T-helper 17 cell (primary cell): Measurements from ENCODE around the gene LYRM1. TPM values are rescaled to one million over a fixed set of nuclear protein-coding genes. Genes with fewer than 3 reads are reported as not detected.
"Not testable (repeated sequence)": the region's sequence is repeated elsewhere in the genome, so short reads cannot be mapped to it uniquely, and the experiment has no call there.

ENCODE experiments used
- ATAC-seq: fragments of 150-1000 bp; cut with Tn5 transposase; 2 replicates; pipeline ENCODE4 v1.10.0; 2021; ENCODE audit warnings: mild to moderate bottlenecking, moderate library complexity
- DNase-seq, 3 donors: peaks; one replicate each; pipeline versions ENCODE4 v3.0.0 to v3.0.0-alpha.2; 2020 to 2021
- H3K9me3 ChIP-seq: one replicate; pipeline ENCODE4 v1.7.0; 2013; ENCODE audit warnings: low read length, mild to moderate bottlenecking; ENCODE audit not compliant: control insufficient read depth, poor library complexity, severe bottlenecking
- H3K27ac Mint-ChIP-seq: one replicate; pipeline ENCODE4 v1.8.0; 2022; ENCODE audit warnings: mild to moderate bottlenecking, moderate library complexity, mixed read lengths
- H3K27me3 Mint-ChIP-seq: one replicate; pipeline ENCODE4 v1.8.0; 2022; ENCODE audit warnings: mixed read lengths
- H3K36me3 Mint-ChIP-seq: one replicate; pipeline ENCODE4 v1.8.0; 2022; ENCODE audit warnings: low read depth, mixed read lengths
- H3K4me1 Mint-ChIP-seq: one replicate; pipeline ENCODE4 v1.8.0; 2022; ENCODE audit warnings: mild to moderate bottlenecking, mixed read lengths
- H3K4me3 Mint-ChIP-seq: one replicate; pipeline ENCODE4 v1.8.0; 2022; ENCODE audit warnings: mild to moderate bottlenecking, moderate library complexity, mixed read lengths
- total RNA-seq, 4 donors: library from RNA in 2 of 4; stranded (reverse) in 2 of 4; gene quantifications; one replicate each; pipeline ENCODE4 v1.2.3 and lab custom pipeline; 2022 to 2026

LYRM1 gene
- total RNA-seq, 2 donors from 2014 or later, result 15.0 to 20.1 TPM

DNA sequence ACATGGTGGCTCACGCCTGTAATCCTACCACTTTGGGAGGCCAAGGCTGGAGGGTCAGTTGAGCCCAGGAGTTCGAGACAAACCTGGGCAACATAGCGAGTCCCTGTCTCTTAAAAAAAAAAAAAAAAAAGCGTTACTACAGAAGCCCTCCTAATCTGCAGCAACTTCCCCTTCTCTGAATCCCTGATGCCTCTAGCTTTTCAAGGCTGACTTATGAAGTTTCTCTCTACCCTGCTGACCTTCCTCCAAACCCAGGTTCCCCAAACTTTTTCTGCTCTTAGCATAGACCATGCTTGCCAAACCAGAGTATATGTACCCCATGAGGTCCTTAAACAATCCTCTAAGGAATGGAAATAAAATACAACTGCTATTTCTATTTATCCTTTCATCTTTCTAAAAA lies 16.4 kb downstream of the LYRM1 start:
- Mint-ChIP-seq H3K36me3 (peaks cover 5% of the 10 kb centered on the region), H3K4me3 (no peak overlapping the region), H3K4me1 (peaks cover 10% of the 10 kb centered on the region), H3K27me3 (no peaks in the 10 kb centered on the region), H3K27ac (no peak overlapping the region)
- ATAC-seq, result no peak
- H3K9me3 ChIP-seq, result no peaks in the 10 kb centered on the region
- DNase-seq, result no peak

DNA sequence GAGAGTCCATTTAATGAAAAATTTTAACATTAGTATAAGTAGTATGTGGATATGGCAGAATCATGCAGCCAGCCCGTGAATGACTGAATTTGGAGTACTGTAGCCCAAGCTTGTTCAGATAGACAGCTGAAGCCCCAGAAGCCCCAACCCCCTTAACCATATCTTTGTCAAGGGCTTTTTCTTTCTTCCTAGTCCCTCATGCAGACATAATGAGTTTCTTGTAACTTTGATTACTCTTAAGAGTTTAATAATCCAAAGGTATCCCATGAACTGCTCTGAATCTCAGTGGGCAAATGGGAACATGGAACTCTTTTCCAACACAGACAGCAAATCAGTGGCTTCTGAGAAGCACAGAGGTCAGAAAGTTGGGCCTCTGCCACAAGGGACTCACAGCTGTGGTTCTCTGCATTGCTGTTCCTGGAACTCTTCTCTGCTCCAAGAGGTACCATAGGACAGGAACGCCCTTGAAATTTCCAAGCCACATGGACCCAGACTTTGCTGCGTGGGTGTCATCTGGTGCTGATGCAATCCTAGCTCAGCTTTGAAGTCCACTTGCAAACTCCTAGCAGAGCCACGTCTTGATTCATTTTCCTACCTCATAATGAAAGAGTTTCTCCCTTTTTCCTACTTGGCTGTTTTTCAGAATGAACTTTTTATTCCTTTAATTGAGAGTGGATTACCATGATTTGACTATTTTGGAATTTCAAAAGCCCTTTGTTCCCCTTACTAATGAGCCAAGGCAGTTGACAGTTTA lies 18.1 kb downstream of the LYRM1 start:
- Mint-ChIP-seq H3K4me3 (no peak overlapping the region), H3K27ac (no peak overlapping the region), H3K36me3 (peaks cover 7% of the 10 kb centered on the region), H3K4me1 (peaks cover 10% of the 10 kb centered on the region), H3K27me3 (no peaks in the 10 kb centered on the region)
- DNase-seq (no peak), ATAC-seq (no peak)
- no peaks in the 10 kb centered on the region for H3K9me3 ChIP-seq

DNA sequence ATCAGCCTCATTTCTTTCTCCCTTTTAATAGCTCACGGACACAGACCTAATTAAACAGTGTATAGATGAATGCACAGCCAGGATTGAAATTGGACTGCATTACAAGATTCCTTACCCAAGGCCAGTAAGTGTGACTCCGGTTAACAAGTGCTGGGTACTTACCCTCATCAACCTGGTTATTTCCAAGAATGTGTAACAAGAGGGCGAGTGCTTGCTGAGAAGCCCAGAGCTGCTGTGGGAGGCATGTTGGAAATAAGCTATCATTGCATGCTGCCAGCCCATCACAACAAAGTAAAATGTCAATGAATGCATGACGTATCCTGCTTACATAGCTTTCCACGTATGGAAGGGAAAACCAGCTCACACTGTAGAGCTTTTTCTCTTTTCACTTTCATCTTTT lies 19.5 kb downstream of the LYRM1 start:
- ATAC-seq (no peak), DNase-seq (no peak)
- peaks cover 10% of the 10 kb centered on the region for H3K4me1 Mint-ChIP-seq
- H3K27ac Mint-ChIP-seq, result no peak overlapping the region
- H3K36me3 Mint-ChIP-seq, result peaks cover 7% of the 10 kb centered on the region
- no peak overlapping the region for H3K4me3 Mint-ChIP-seq
- H3K9me3 ChIP-seq, result no peaks in the 10 kb centered on the region
- H3K27me3 Mint-ChIP-seq, result no peaks in the 10 kb centered on the region

DNA sequence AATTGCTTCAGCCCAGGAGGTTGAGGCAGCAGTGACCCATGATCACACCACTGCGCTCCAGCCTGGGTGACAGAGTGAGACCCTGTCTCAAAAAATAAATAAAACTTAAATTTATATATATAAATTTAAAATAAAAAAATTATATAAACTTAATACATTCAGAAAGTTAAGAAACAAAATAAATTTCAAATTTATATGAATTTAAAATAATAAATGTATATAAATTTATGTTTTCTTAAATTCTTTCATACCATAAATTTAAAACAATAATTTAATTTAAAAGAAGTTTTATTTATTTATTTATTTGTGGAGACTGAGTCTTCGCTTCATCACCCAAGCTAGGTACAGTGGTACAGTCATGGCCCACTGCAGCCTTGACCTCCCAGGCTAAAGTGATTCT lies 20.2 kb downstream of the LYRM1 start:
- Mint-ChIP-seq H3K27ac (no peak overlapping the region), H3K4me1 (peaks cover 8% of the 10 kb centered on the region), H3K36me3 (peaks cover 7% of the 10 kb centered on the region), H3K4me3 (no peak overlapping the region), H3K27me3 (no peaks in the 10 kb centered on the region)
- DNase-seq (no peak), ATAC-seq (no peak)
- no peaks in the 10 kb centered on the region for H3K9me3 ChIP-seq

DNA sequence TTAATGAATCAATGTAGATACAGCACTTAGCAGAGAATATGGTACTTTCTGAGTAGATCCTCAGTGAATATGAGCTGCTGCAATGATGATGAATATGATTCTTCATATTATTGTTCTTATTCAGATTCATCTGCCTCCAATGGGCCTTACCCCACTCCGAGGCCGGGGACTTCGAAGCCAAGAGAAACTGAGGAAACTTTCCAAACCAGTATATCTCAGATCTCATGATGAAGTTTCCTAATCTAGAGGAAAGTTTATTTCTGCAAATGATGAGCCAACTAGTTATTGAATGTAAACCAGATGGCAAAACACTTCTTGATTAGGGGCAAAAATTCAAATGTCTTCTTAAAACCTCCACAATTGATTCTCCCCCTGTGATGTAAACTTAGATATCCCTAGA lies 23.3 kb downstream of the LYRM1 start:
- no peak for DNase-seq
- no peaks in the 10 kb centered on the region for H3K9me3 ChIP-seq
- ATAC-seq, result no peak
- peaks cover 5% of the 10 kb centered on the region for H3K36me3 Mint-ChIP-seq
- H3K4me3 Mint-ChIP-seq, result no peak overlapping the region
- no peaks in the 10 kb centered on the region for H3K4me1 Mint-ChIP-seq
- no peaks in the 10 kb centered on the region for H3K27me3 Mint-ChIP-seq
- H3K27ac Mint-ChIP-seq, result peak overlapping the region; percentile 39

DNA sequence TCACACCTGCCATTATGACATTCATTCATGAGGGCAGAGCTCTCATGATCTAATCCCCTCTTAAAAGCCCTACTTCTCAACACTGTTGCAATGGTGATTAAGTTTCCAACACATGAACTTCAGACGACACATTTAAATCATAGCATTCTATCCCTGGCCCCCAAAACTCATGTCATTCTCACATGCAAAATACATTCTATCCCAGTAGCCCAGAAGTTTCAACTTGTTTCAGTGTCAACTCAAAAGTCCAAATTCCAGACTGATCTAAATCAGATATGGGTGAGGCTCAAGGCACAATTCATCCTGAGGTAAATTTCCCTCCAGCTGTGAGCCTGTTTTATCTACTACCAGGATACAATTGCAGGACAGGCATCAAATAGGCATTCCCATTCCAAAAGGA lies 25.2 kb downstream of the LYRM1 start:
- Mint-ChIP-seq H3K4me3 (no peak overlapping the region), H3K27me3 (no peaks in the 10 kb centered on the region), H3K4me1 (no peaks in the 10 kb centered on the region), H3K27ac (no peak overlapping the region), H3K36me3 (peaks cover 5% of the 10 kb centered on the region)
- H3K9me3 ChIP-seq, result no peaks in the 10 kb centered on the region
- ATAC-seq, result no peak
- DNase-seq, result no peak

DNA sequence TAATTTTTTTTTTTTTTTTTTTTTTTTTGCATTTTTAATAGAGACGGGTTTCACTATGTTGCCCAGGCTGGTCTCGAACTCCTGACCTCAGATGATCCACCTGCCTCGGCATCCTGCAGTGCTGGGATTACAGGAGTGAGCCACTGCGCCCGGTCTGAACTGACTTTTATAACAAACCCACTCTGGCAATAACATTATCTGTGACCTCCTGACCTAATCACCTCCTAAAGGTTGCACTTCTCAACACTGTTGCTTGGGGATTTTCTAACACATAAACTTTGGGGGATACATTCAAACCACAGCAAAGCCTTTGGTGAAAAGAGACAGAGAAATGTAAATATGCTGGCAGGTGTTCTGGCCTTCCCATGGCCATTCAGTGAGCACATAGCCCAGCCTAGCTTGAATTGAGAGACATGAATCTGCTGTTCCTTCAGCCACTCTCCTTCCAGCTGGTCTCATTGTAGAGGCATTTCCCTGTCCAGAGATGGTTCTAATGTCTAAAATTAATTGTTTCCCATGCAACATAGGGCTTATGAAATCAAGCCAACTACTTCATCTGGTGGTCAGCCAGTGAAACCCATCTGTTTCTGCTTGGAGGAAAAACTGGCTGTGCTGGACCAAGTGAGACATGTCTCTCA lies 28.3 kb downstream of the LYRM1 start:
- H3K27ac Mint-ChIP-seq, result no peak overlapping the region
- peaks cover 3% of the 10 kb centered on the region for H3K36me3 Mint-ChIP-seq
- no peaks in the 10 kb centered on the region for H3K27me3 Mint-ChIP-seq
- no peak overlapping the region for H3K4me3 Mint-ChIP-seq
- DNase-seq, result no peak
- ATAC-seq, result no peak
- H3K4me1 Mint-ChIP-seq, result no peaks in the 10 kb centered on the region
- no peaks in the 10 kb centered on the region for H3K9me3 ChIP-seq

DNA sequence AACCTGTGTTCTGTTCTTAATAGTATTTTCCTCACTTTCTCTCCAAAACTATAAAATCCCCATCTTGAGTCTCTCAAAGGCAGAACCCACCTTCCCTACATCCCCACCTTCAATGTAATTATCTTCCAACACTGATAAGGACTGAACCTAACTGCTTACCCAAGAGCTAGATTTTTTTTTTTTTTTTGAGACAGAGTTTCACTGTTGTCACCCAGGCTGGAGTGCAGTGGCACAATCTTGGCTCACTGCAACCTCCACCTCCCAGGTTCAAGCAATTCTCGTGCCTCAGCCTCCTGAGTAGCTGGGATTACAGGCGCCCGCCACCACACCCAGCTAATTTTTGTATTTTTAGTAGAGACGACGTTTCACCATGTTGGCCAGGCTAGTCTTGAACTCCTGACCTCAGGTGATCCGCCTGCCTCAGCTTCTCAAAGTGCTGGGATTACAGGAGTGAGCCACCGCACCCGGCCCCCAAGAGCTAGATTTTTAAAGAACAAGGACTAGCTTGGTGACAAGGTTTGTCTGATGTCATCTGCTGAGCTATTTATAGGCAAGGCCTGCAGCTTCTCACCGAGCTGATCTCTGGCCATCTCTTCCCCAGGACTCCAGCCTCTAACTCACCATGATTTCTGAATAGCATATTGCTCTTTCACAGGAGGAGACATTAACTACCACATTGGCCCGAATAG lies 29.2 kb downstream of the LYRM1 start:
- ATAC-seq, H3K4me1 Mint-ChIP-seq, H3K4me3 Mint-ChIP-seq, H3K9me3 ChIP-seq, H3K36me3 Mint-ChIP-seq, H3K27me3 Mint-ChIP-seq, DNase-seq: not testable (repeated sequence)
- H3K27ac Mint-ChIP-seq, result peak overlapping the region; percentile 32

DNA sequence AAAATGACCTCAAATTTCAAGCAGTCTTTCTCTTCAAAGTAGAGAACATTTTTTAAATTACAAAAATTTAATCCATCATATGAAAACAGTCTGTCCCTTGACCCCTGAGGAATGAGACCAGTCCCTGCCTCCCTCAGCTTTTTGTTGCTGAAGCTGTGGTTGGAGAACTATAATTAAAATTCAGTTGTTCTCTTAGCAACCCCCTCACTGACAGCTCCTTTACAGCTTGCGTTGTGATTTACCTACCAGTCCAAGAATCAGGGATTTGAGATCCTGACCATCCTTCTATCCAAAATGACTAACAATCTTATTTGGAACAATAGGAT lies 29.8 kb downstream of the LYRM1 start:
- H3K27me3 Mint-ChIP-seq, result no peaks in the 10 kb centered on the region
- no peak overlapping the region for H3K4me3 Mint-ChIP-seq

DNA sequence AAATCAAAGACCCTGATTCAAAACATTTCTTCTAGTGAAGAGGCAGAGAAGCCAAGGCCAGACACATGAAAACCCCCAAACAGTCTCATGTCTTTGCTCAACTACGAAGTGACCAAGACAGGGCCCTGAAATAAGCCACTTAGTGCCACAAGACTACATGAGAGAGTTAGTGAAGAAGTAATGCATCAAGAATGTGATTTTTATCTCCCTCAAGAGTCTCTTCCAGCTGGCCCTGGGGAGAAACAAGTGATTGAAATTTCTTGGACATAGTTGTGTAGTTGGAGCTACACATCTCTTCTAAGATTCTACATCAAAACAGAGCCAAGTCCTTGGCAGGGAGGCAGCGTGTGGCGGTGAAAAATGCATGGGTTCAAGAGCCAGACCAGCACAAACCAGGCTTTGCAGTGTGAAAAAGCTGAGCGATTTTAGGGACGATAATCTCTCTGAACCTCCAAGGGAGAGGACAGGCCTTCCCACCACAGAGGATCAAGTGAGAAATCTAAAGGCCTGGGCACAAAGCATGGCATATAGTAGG lies 30.6 kb downstream of the LYRM1 start:
- no peaks in the 10 kb centered on the region for H3K4me1 Mint-ChIP-seq
- H3K4me3 Mint-ChIP-seq, result no peak overlapping the region
- no peaks in the 10 kb centered on the region for H3K9me3 ChIP-seq
- peaks cover 3% of the 10 kb centered on the region for H3K36me3 Mint-ChIP-seq
- no peak overlapping the region for H3K27ac Mint-ChIP-seq
- ATAC-seq (no peak), DNase-seq (no peak)
- no peaks in the 10 kb centered on the region for H3K27me3 Mint-ChIP-seq

More for the DNA sequence above, 29.8 kb downstream of the LYRM1 start:
- no peaks in the 10 kb centered on the region for H3K9me3 ChIP-seq
- H3K27ac Mint-ChIP-seq, result peak overlapping the region; percentile 32
- H3K36me3 Mint-ChIP-seq, result peaks cover 3% of the 10 kb centered on the region
- no peak for ATAC-seq
- H3K4me1 Mint-ChIP-seq, result no peaks in the 10 kb centered on the region
- no peak for DNase-seq

DNA sequence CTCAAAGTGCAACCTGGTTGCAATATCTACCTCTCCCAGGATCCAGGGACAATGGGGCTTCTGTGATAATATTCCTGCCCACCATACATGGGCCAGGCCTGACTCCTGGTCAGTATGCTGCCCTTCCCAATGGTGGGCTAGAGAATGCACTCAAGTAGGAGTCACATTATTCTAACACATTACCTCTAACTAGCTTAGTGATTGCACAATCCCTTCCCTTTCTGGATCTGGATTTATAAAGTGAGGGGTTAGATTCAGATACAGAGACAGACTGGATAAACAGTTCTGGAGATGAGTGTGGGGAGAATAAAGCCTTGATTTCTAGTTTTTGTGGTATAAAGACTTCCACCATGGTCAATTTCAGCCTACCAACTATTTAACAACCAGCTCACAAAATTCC lies 33.0 kb downstream of the LYRM1 start:
- H3K9me3 ChIP-seq, result no peaks in the 10 kb centered on the region
- Mint-ChIP-seq H3K27ac (no peak overlapping the region), H3K27me3 (peaks cover 10% of the 10 kb centered on the region), H3K4me3 (no peak overlapping the region), H3K4me1 (no peaks in the 10 kb centered on the region), H3K36me3 (no peaks in the 10 kb centered on the region)
- ATAC-seq, result no peak
- DNase-seq, result no peak

DNA sequence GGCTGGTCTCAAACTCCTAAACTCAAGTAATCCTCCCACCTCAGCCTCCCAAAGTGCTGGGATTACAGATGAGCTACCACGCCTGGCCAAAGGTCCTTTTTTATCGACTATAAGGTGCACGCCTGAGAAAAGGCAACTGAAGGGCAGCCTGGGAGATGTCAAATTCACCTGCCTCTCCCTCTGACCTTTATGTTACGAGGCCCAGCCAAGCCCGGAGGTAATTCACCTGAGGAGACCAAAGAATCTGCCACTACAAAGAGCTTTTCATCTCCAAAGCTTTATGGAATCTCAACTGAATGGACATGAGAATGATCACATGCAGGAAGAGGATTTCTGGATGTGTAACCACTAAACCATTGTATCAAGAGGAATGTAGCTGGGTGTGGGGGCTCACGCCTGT lies 37.2 kb downstream of the LYRM1 start:
- DNase-seq (no peak), ATAC-seq (no peak)
- Mint-ChIP-seq H3K27ac (no peak overlapping the region), H3K4me3 (no peak overlapping the region), H3K36me3 (no peaks in the 10 kb centered on the region), H3K4me1 (peaks cover 3% of the 10 kb centered on the region), H3K27me3 (peaks cover 10% of the 10 kb centered on the region)
- H3K9me3 ChIP-seq, result no peaks in the 10 kb centered on the region

DNA sequence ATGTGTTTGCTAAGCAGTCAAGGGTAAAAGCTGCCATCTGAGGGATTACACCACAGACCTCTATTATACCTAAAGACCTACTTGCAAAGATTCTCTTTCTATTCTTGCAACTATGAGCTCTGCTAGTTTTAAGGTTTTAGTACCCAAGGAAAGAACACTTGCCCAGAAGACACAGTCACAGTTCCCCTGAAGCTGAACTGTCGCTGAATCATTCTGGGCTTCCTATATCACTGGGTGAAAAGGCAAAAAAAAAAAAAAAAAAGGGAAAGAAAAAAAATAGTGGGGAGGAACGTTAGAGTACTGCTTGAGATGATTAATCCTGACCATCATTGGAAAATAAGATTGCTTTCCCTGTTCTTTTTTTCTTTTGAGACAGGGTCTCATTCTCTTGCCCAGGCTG lies 37.9 kb downstream of the LYRM1 start:
- Mint-ChIP-seq H3K36me3 (no peaks in the 10 kb centered on the region), H3K4me1 (peaks cover 5% of the 10 kb centered on the region), H3K27me3 (peaks cover 10% of the 10 kb centered on the region), H3K27ac (no peak overlapping the region), H3K4me3 (no peak overlapping the region)
- DNase-seq (no peak), ATAC-seq (no peak)
- H3K9me3 ChIP-seq, result no peaks in the 10 kb centered on the region
